Measurements from ENCODE around the gene QKI.

DNA sequence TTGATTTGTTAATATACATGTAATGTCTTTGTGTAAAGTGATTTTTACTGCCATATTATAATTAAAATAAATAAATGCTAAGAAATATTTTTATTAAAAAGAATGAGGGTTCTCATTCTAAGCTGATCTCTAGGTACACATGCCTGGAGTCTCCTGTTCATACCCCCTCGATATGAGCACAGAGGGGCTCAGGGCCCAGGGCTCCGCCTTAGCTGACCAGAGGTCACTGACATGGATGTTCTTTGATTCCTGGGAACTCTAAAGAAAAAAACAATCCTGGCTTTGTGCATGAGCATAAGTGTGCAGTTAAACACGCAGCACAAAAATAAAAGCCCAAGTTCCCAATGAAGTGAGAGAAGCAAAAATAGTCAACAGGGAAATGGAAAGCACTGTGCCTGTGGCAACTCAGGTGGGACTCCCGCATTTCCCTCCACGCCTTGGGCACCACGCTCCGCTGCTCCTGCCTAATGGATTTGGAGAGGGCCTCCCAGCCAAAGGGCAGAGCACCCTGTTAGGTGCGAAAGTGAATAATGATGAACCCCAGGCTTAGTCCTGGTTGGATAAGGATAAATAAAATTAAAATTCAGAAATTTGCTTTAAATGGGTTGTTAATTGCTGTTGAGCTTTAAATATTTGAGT, 33.3 kb upstream of the QKI start:
- TF ChIP-seq, protein P1, sequence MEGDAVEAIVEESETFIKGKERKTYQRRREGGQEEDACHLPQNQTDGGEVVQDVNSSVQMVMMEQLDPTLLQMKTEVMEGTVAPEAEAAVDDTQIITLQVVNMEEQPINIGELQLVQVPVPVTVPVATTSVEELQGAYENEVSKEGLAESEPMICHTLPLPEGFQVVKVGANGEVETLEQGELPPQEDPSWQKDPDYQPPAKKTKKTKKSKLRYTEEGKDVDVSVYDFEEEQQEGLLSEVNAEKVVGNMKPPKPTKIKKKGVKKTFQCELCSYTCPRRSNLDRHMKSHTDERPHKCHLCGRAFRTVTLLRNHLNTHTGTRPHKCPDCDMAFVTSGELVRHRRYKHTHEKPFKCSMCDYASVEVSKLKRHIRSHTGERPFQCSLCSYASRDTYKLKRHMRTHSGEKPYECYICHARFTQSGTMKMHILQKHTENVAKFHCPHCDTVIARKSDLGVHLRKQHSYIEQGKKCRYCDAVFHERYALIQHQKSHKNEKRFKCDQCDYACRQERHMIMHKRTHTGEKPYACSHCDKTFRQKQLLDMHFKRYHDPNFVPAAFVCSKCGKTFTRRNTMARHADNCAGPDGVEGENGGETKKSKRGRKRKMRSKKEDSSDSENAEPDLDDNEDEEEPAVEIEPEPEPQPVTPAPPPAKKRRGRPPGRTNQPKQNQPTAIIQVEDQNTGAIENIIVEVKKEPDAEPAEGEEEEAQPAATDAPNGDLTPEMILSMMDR (conservative IDR thresholded peaks at IDR 0.05), result no peak
- no peak for TF ChIP-seq EZH2 (IDR thresholded peaks at IDR 0.05; ENCODE audit: low read depth)

All from PC-9 (cell line).